HG02884 (cell line): ENCODE results near the gene MICAL2.

ENCODE experiments used
- ATAC-seq: cut with Tn5 transposase; IDR thresholded peaks from one replicate; pipeline ENCODE4 v1.9.1; 2021; ENCODE audit warnings: mild to moderate bottlenecking, moderate library complexity; ENCODE audit not compliant: unreplicated experiment

MICAL2 gene

DNA sequence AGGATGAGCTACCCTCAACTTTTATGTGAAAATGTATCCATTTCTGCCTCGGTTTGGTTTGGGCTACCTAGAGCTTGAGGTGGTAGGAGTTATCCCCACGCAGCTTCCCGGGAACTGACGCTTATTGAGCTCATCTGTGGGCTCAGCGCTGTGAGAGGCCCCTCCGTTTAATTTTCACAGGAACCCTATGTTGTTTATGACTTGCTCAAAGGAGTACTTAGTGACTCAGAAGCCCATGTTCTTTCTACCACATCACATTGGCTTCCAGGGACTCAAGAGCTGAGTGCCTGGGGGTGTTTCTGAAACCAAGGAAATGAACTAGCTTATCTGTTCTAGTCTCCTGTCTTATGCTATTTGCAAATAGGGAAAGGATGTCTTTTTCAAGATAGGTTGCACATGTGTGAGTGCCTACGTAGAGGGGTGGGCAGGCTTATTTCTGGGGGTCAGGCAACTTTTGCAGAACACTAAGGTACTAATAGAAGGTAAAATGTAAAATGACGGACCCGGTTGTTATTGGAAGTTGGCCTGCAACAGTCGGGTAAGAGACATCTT lies 40.5 kb downstream of the MICAL2 start:
- no peak for ATAC-seq

DNA sequence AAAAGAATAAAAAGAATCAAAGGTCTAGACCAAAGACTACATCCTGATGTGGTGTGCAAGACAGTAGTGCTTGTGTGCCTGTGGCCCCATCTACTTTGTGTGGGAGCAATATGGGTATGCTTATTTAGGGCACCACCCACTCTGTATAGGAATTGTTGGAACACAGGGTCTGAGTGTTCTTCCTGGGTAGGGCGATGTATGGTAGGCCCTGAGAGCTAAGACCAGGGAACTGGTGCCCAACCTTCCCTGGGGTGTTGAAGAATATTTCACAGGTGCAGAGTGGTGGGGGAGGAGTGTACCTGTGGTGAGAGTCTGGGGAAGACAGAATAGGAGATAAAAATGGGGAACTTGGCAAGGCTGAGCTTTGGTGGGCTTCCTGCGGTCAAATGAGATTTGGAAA lies 41.9 kb downstream of the MICAL2 start:
- ATAC-seq = no peak

GRCh38 chr11:12154871-12155668 lies 44.7 kb downstream of the MICAL2 start:
- ATAC-seq = no peak

GRCh38 chr11:12155696-12156095 lies 45.3 kb downstream of the MICAL2 start:
- ATAC-seq = no peak

DNA sequence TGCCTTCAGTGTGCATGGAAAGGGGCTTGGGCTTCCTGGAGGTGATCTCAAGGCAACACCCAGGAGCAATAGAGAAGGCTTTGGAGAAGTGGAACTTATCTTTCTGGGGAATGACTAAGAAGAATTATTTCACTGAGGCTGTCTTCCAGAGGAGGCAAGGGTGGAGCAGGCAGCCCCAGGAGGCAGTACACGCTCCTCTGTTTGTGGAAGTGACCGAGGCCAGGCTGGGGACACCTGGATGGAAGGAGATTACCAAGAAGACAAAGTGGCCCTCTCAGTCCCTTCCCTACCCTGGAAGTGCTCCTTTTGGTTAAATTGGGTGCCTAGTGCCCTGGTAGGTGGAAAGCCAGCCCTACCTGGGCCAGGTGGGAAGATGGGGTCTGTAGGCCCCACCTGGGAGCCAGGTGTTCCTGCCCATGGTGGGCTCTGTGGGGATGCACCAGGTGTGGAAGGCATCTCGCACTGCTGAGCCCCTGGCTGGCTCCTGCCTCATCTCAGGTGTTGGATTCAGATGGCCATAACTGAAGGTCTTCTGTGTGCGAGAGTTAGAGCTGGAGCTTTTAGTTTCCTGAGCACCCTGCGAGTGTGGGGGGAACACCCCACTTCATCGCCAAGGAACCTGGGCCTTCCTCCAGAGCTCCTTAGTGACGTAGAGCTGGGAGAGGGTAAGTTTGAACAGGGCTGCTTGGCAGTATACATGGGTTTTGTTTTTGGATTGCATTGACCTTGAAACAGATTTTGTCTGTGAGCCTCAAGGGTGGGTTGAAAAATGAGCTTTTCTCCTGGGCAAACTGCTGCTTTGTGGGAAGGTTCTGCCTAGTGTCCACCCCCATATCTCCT lies 46.1 kb downstream of the MICAL2 start:
- no peak for ATAC-seq

GRCh38 chr11:12157241-12157661 lies 46.9 kb downstream of the MICAL2 start:
- no peak for ATAC-seq

- ATAC-seq = no peak
These were observed 48.5 kb downstream of the MICAL2 start for GRCh38 chr11:12158909-12159308.

DNA sequence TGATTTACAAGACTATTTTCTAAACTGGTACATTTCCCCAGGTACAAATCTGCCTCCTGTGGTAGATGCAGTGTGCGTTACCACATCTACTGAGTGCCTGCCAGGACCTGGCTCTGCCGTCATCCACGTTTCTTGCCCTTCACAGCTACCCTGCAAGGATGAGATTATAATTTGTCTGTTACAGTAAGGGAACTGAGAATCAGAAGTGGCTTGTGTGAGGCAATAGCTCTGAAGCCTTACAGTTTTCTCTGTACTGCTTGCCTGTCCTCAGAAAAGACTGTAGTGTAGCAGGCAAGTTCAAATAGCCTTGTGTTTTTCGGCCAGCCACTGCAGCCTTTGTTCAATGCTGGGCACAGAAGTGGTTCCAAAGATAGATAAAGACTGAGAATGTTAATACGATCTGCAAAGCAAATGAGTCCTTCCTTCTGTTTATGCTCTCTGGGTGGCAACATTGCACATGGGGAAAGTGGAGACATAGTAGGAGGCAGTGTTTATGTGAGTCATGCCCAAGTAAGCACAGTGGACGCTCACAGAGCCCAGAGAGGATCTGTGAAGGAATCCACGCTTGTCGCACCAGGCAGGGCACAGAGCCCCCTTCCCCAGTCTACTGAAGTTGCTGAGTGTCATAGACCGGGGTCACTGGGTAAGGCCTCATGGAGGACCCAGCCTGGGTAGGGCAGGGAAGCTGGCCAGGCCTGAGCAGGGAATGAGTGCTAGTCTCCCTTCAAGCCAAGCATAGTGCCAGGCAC lies 49.1 kb downstream of the MICAL2 start:
- no peak for ATAC-seq

GRCh38 chr11:12160231-12160630 lies 49.8 kb downstream of the MICAL2 start:
- no peak for ATAC-seq

DNA sequence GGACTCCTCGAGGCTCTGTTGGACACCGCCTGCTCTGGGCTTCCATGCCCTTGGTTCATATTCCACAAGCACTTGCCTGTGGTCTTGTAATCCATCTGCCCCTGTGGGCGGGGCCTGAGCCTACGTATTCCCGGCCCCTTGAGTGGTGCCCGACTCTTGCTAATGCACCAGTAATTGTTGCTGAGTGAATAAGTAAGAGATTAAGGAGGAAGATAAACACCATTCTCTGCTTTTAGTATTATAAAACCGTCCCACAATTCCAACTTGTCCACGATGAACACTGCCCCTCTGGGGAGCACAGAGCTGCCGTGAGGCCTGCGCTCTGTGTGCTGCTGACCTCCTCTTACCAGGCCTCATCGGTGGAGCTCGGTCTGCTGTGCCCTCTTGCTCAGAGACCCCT lies 50.3 kb downstream of the MICAL2 start:
- no peak for ATAC-seq

GRCh38 chr11:12161137-12161536 lies 50.7 kb downstream of the MICAL2 start:
- ATAC-seq = no peak

- no peak for ATAC-seq
These were observed 51.4 kb downstream of the MICAL2 start for GRCh38 chr11:12161603-12162350.

- no peak for ATAC-seq
These were observed 52.3 kb downstream of the MICAL2 start for GRCh38 chr11:12162652-12163051.

DNA sequence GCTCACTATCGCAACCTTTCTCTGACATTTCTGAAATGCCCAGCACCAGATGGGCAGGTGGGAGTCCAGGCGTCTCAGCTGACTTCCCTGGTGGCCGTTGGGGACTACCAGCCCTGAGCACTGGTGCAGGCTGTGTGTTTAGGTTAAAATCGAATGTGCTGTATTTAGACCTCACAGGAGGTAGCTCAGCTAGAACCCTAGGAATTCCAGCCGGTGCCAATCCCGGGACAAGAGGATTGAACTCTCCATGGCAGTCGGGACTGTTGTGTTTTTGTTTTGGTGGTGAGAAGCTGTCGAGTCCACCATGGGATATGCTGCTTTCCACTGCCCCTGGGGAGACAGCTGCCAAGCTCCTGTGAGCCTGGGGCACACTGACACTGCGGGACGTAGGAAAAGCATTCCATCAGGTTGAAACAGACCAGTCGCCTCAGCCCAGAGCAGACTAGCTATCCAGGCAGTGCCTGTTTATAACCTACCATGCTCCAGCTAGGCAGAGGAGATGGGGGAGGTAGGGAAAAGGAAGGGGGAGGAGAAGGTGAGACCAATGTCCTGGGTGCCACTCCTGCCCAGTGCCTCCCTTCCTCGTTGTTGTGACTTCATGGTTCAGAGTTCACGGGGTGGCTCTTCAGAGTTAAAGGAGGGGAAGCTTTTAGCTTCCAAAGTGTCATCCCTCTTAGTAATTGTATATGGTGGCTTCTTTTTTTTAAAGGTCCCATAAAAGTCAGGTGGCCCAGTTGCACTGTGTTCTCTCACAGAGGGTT lies 53.0 kb downstream of the MICAL2 start:
- no peak for ATAC-seq

- ATAC-seq = no peak
These were observed 53.9 kb downstream of the MICAL2 start for GRCh38 chr11:12164061-12165014.

GRCh38 chr11:12165237-12165875 lies 55.0 kb downstream of the MICAL2 start:
- ATAC-seq = no peak

DNA sequence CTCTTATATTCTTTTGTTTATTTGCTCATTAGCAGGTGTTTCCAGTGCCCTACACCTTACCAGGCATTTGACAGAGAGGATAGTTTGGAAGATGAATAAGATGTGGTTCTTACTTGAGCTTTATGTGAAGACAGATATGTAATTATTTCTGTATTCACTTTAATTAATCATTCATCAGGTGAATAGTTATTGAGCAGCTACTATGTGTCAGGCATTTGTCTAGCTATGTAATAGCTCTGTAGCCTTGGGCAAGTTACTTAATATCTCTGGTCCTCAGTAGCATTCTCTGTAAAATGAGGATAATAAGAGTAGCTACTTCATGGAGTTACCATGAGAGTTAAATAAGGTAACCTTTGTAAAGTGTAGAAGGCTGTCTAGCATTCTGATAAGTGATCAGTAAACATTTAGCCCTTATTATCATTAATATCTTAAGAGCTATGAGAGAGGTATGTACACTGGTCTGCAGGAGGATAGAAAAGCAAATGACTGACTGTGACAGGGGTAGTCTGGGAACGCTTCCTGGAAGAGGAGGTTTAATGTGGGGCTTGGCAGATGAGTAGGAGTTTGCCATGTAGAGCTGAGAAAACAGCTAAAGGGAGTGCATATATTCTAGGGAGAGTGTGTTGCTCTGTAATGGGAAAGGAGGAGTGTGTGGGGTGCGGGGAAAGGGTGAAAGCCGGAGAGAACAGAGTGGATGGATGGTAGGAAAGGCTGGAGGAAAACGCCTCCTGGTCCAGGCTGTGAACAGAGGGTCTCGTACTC lies 56.1 kb downstream of the MICAL2 start:
- no peak for ATAC-seq
